Measurements from ENCODE around the gene SRRD. TPM values are rescaled to one million over a fixed set of nuclear protein-coding genes. Genes with fewer than 3 reads are reported as not detected.

SRRD gene
- total RNA-seq, 2 experiments from 2014 or later, result 17.5 TPM

- no peak overlapping the region for H3K4me3 Mint-ChIP-seq
- H3K9me3 Mint-ChIP-seq, result no peaks in the 10 kb centered on the region
- H3K4me1 Mint-ChIP-seq, result peaks cover 3% of the 10 kb centered on the region
- peaks cover 31% of the 10 kb centered on the region for H3K36me3 Mint-ChIP-seq (ENCODE audit: low read depth)
- H3K27me3 Mint-ChIP-seq, result no peaks in the 10 kb centered on the region
- H3K27ac Mint-ChIP-seq, result no peak overlapping the region
- POLR2A ChIA-PET, result interaction anchor here (1.4 kb wide), 1 partner anchor 22 kb away, joined by 7 read pairs; the partner anchor contains the start of genes HPS4 and SRRD
- DNase-seq, result no peak
- CTCF ChIA-PET, result interaction anchor here (0.9 to 5.7 kb wide), 13 partner anchors 11 to 212 kb away, joined by 3 to 79 read pairs (median 9); no protein-coding TSS in a partner anchor
Measured at GRCh38 chr22:26462051-26462450, 21.6 kb upstream of the SRRD start.

GRCh38 chr22:26462641-26463040 is 21.0 kb upstream of the SRRD start:
- no peak overlapping the region for H3K4me3 Mint-ChIP-seq
- no peak overlapping the region for H3K27ac Mint-ChIP-seq
- ChIA-PET POLR2A (interaction anchor here (1.4 kb wide), 1 partner anchor 21 kb away, joined by 7 read pairs; the partner anchor contains the start of genes HPS4 and SRRD), CTCF (interaction anchor here (1.0 to 5.7 kb wide), 7 partner anchors 10 to 211 kb away, joined by 3 to 79 read pairs (median 4); no protein-coding TSS in a partner anchor)
- H3K36me3 Mint-ChIP-seq (ENCODE audit: low read depth), result peaks cover 28% of the 10 kb centered on the region
- peaks cover 3% of the 10 kb centered on the region for H3K4me1 Mint-ChIP-seq
- H3K27me3 Mint-ChIP-seq, result no peaks in the 10 kb centered on the region
- no peak for DNase-seq
- no peaks in the 10 kb centered on the region for H3K9me3 Mint-ChIP-seq

GRCh38 chr22:26463101-26463661 is 20.5 kb upstream of the SRRD start:
- Mint-ChIP-seq H3K36me3 (ENCODE audit: low read depth) (peaks cover 29% of the 10 kb centered on the region), H3K4me3 (no peak overlapping the region), H3K4me1 (peaks cover 3% of the 10 kb centered on the region), H3K27me3 (no peaks in the 10 kb centered on the region), H3K9me3 (no peaks in the 10 kb centered on the region), H3K27ac (no peak overlapping the region)
- CTCF ChIA-PET, result interaction anchor here (1.1 to 5.7 kb wide), 6 partner anchors 10 to 103 kb away, joined by 3 to 79 read pairs (median 8); no protein-coding TSS in a partner anchor
- DNase-seq, result no peak
- POLR2A ChIA-PET, result no interaction called here

GRCh38 chr22:26463688-26464087 is 20.0 kb upstream of the SRRD start:
- Mint-ChIP-seq H3K27me3 (no peaks in the 10 kb centered on the region), H3K4me3 (no peak overlapping the region), H3K4me1 (peaks cover 3% of the 10 kb centered on the region), H3K9me3 (no peaks in the 10 kb centered on the region), H3K36me3 (ENCODE audit: low read depth) (peaks cover 32% of the 10 kb centered on the region), H3K27ac (no peak overlapping the region)
- no peak for DNase-seq
- POLR2A ChIA-PET, result no interaction called here
- CTCF ChIA-PET, result interaction anchor here (5.7 kb wide), 1 partner anchor 97 kb away, joined by 79 read pairs; no protein-coding TSS in a partner anchor

- Mint-ChIP-seq H3K4me1 (peaks cover 3% of the 10 kb centered on the region), H3K27me3 (no peaks in the 10 kb centered on the region), H3K9me3 (no peaks in the 10 kb centered on the region), H3K36me3 (ENCODE audit: low read depth) (peaks cover 38% of the 10 kb centered on the region), H3K27ac (no peak overlapping the region), H3K4me3 (no peak overlapping the region)
- ChIA-PET POLR2A (no interaction called here), CTCF (interaction anchor here (5.7 kb wide), 1 partner anchor 98 kb away, joined by 79 read pairs; no protein-coding TSS in a partner anchor)
- no peak for DNase-seq
Measured at GRCh38 chr22:26464312-26464711, 19.4 kb upstream of the SRRD start.

GRCh38 chr22:26466196-26466595 is 17.5 kb upstream of the SRRD start:
- Mint-ChIP-seq H3K9me3 (no peaks in the 10 kb centered on the region), H3K4me3 (no peak overlapping the region), H3K36me3 (ENCODE audit: low read depth) (peaks cover 50% of the 10 kb centered on the region), H3K27me3 (no peaks in the 10 kb centered on the region), H3K4me1 (peaks cover 3% of the 10 kb centered on the region), H3K27ac (no peak overlapping the region)
- ChIA-PET POLR2A (interaction anchor here (0.6 to 1.6 kb wide), 7 partner anchors 11 to 206 kb away, joined by 3 to 6 read pairs (median 3); partner anchors contain the start of gene ASPHD2), CTCF (interaction anchor here (0.7 to 1.6 kb wide), 5 partner anchors 13 to 213 kb away, joined by 3 to 5 read pairs (median 3); no protein-coding TSS in a partner anchor)
- no peak for DNase-seq

GRCh38 chr22:26470807-26471206 is 12.9 kb upstream of the SRRD start:
- peaks cover 62% of the 10 kb centered on the region for H3K36me3 Mint-ChIP-seq (ENCODE audit: low read depth)
- ChIA-PET POLR2A (interaction anchor here (0.9 kb wide), 1 partner anchor 13 kb away, joined by 4 read pairs; the partner anchor contains the start of genes HPS4 and SRRD), CTCF (no interaction called here)
- no peak overlapping the region for H3K4me3 Mint-ChIP-seq
- H3K27me3 Mint-ChIP-seq, result no peaks in the 10 kb centered on the region
- DNase-seq, result no peak
- no peak overlapping the region for H3K27ac Mint-ChIP-seq
- H3K9me3 Mint-ChIP-seq, result no peaks in the 10 kb centered on the region
- H3K4me1 Mint-ChIP-seq, result peaks cover 13% of the 10 kb centered on the region

GRCh38 chr22:26471522-26471921 is 12.2 kb upstream of the SRRD start:
- POLR2A ChIA-PET, result interaction anchor here (0.9 kb wide), 1 partner anchor 12 kb away, joined by 4 read pairs; the partner anchor contains the start of genes HPS4 and SRRD
- CTCF ChIA-PET, result interaction anchor here (3.3 kb wide), 1 partner anchor 10 kb away, joined by 20 read pairs; no protein-coding TSS in a partner anchor

GRCh38 chr22:26474682-26475081 is 9.0 kb upstream of the SRRD start:
- CTCF ChIA-PET, result no interaction called here
- POLR2A ChIA-PET, result interaction anchor here (2.0 kb wide), 1 partner anchor 9 kb away, joined by 6 read pairs; the partner anchor contains the start of genes HPS4 and SRRD
- Mint-ChIP-seq H3K9me3 (no peaks in the 10 kb centered on the region), H3K36me3 (ENCODE audit: low read depth) (peaks cover 65% of the 10 kb centered on the region), H3K27me3 (no peaks in the 10 kb centered on the region), H3K27ac (no peak overlapping the region), H3K4me3 (no peak overlapping the region), H3K4me1 (peaks cover 39% of the 10 kb centered on the region)
- no peak for DNase-seq

More at GRCh38 chr22:26471522-26471921, 12.2 kb upstream of the SRRD start:
- H3K27me3 Mint-ChIP-seq, result no peaks in the 10 kb centered on the region
- H3K9me3 Mint-ChIP-seq, result no peaks in the 10 kb centered on the region
- peaks cover 14% of the 10 kb centered on the region for H3K4me1 Mint-ChIP-seq
- H3K4me3 Mint-ChIP-seq, result no peak overlapping the region
- H3K27ac Mint-ChIP-seq, result no peak overlapping the region
- no peak for DNase-seq
- H3K36me3 Mint-ChIP-seq (ENCODE audit: low read depth), result peaks cover 63% of the 10 kb centered on the region

- Mint-ChIP-seq H3K36me3 (ENCODE audit: low read depth) (peaks cover 57% of the 10 kb centered on the region), H3K4me3 (no peak overlapping the region), H3K27ac (peak overlapping the region; percentile 50), H3K27me3 (no peaks in the 10 kb centered on the region), H3K4me1 (peaks cover 58% of the 10 kb centered on the region), H3K9me3 (no peaks in the 10 kb centered on the region)
- ChIA-PET POLR2A (interaction anchor here (0.7 to 1.9 kb wide), 2 partner anchors 10 to 197 kb away, joined by 3 to 4 read pairs; no protein-coding TSS in a partner anchor), CTCF (no interaction called here)
- DNase-seq, result no peak
Measured at GRCh38 chr22:26476705-26477340, 6.9 kb upstream of the SRRD start.

GRCh38 chr22:26477341-26477731 is 6.3 kb upstream of the SRRD start:
- Mint-ChIP-seq H3K27me3 (no peaks in the 10 kb centered on the region), H3K27ac (peak overlapping the region; percentile 24), H3K36me3 (ENCODE audit: low read depth) (peaks cover 54% of the 10 kb centered on the region), H3K4me3 (no peak overlapping the region), H3K4me1 (peaks cover 63% of the 10 kb centered on the region), H3K9me3 (no peaks in the 10 kb centered on the region)
- no peak for DNase-seq
- ChIA-PET CTCF (no interaction called here), POLR2A (interaction anchor here (1.9 kb wide), 1 partner anchor 11 kb away, joined by 4 read pairs; no protein-coding TSS in a partner anchor)

- no peaks in the 10 kb centered on the region for H3K9me3 Mint-ChIP-seq
- DNase-seq, result no peak
- CTCF ChIA-PET, result interaction anchor here (0.7 to 1.5 kb wide), 6 partner anchors 12 to 200 kb away, joined by 3 to 5 read pairs (median 4); no protein-coding TSS in a partner anchor
- H3K27me3 Mint-ChIP-seq, result no peaks in the 10 kb centered on the region
- peak overlapping the region; percentile 56 for H3K4me3 Mint-ChIP-seq
- peak overlapping the region; percentile 71 for H3K27ac Mint-ChIP-seq
- POLR2A ChIA-PET, result interaction anchor here (0.8 to 2.0 kb wide), 7 partner anchors 24 to 1440 kb away, joined by 3 to 17 read pairs (median 5); partner anchors contain the start of genes MIAT and PITPNB
- peaks cover 73% of the 10 kb centered on the region for H3K4me1 Mint-ChIP-seq
- peaks cover 52% of the 10 kb centered on the region for H3K36me3 Mint-ChIP-seq (ENCODE audit: low read depth)
Measured at GRCh38 chr22:26479043-26479791, 4.5 kb upstream of the SRRD start.
